LNCAP (cell line): ENCODE measurements around the gene FGD4.

Experiments used
- TF ChIP-seq, protein P1 (sequence below): fragments of 450-650 bp; IDR thresholded peaks from 2 replicates; pipeline ENCODE4 v1.5.1; 2017; ENCODE audit warnings: mild to moderate bottlenecking

FGD4 gene

DNA sequence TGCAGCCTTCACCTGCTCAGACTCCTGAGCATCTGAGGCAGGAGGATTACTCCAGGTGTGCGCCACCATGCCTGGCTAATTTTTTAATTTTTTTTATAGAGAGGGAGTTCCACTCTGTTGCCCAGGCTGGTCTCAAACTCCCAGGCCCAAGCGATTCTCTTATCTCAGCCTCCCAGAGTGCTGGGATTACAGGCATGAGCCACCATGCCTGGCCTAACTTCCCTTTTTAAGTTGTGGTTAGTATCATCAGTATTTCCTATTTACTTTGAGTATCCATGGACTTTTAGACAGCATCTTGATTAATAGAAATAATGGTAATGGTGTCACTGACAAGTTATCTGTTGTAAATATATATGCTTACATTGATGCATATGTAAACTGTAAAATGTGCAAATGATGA, 116.9 kb downstream of the FGD4 start:
- TF ChIP-seq, protein P1, sequence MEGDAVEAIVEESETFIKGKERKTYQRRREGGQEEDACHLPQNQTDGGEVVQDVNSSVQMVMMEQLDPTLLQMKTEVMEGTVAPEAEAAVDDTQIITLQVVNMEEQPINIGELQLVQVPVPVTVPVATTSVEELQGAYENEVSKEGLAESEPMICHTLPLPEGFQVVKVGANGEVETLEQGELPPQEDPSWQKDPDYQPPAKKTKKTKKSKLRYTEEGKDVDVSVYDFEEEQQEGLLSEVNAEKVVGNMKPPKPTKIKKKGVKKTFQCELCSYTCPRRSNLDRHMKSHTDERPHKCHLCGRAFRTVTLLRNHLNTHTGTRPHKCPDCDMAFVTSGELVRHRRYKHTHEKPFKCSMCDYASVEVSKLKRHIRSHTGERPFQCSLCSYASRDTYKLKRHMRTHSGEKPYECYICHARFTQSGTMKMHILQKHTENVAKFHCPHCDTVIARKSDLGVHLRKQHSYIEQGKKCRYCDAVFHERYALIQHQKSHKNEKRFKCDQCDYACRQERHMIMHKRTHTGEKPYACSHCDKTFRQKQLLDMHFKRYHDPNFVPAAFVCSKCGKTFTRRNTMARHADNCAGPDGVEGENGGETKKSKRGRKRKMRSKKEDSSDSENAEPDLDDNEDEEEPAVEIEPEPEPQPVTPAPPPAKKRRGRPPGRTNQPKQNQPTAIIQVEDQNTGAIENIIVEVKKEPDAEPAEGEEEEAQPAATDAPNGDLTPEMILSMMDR: no peak

DNA sequence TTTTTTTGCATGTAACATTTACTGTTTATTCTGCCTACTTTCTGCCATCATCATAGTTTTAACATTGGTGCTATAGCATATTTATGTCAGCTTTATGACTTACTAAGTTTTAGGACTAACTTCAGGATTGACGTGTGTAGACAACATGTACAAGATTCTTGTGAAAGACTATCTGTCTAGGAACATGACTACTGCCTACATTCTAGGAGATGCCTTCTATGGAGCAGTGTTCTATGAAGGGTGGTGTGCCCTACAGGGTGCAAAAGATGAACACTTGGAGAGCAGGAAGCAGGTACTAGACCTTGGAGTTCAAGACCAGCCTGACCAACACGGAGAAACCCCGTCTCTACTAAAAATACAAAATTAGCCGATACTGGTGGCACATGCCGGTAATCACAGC, 118.6 kb downstream of the FGD4 start:
- TF ChIP-seq, protein P1: no peak

DNA sequence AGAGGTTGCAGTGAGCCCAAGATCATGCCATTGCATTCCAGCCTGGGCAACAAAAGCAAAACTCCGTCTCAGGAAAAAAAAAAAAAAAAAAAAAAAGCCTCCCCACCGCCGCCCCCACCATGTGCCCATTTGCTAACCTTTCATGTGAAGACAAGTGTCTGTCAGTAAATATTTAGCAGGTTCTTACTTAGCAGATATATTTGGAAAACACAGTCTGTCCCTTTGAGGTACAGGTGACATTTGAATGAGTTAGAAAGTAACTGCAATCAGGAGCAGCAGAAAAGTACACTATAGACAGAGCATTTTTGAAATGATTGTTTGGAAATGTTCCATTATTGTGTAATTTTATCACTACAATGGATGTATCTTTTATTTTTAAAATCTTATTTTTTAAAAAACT, 119.7 kb downstream of the FGD4 start:
- TF ChIP-seq, protein P1: no peak

DNA sequence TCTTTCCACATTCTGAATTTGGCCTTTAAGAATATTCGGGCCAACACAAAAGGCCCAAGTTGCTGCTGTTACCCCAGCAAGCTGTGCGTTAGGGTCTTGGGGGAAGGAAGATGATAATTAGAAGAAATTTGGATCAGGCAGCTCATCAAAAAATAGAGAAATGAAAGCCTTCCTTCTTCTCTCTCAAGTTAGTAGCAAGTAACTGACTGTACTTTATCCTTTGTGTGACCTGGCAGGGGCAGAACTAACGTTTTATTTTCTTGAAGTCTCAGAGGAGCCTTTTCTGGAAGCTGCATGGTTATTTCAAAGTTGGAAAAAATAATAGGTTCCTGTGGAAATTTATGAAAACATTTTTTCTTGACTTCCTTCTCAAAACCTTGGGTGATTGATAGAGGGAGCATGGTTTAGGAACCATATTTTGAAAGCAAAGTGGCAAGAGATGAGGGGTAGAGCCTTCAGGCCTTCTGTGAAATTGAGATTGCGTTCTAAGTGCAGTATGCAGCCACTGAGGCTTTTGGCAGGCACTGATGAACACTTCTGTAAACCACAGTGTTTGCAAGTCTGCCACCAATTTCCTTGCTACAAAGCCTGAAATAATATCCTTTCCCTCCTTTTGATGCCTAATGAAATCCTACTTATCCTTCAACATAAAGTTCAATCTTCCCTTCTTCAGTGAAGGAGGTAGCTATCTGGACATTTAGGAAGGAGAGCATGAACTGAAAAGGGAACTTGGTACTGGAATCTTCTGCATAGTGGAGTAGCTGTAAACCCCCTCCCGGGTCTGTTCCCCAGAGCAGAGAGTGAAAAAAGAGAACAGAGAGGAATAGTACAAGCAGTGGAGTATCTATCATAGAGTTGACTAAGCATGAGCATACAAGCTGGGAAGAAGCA, 123.2 kb downstream of the FGD4 start:
- TF ChIP-seq, protein P1: no peak

DNA sequence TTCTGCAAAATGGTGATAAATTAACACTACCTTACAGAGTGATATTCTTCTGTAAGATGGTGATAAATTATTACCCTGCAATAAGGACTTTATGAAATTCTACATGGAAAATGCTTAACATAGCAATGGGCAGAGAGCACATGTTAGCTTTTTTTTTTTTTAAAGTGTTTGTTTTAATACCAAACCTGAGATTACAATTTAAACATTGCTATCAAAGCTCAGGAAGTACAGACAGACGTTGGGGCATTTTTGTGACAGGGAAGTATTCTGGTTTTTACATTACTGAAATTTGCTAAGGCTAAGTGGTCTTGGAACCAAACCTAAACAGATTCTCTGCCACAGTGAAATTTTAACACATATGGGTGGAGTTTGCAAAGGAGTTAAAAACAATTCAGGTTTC, 133.1 kb downstream of the FGD4 start:
- TF ChIP-seq, protein P1: no peak

DNA sequence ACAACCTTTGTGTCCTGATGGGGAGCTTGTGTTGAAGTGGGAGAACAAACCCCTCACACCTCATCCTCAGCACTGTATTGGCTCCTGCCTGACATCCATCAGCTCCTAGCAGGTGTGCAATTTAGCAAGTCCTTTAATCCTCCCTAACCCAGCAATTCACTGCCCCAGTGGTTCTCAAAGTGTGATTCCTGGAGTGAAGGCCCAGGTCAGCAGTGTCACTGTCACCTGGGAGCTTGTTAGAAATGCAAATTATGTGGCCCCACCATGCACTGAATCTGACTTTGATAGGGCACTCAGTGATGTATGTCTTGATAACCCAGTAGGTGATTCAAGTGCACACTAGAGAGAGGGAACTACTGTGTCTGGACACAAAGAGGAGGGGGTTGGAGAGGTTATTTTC, 133.6 kb downstream of the FGD4 start:
- TF ChIP-seq, protein P1: no peak

DNA sequence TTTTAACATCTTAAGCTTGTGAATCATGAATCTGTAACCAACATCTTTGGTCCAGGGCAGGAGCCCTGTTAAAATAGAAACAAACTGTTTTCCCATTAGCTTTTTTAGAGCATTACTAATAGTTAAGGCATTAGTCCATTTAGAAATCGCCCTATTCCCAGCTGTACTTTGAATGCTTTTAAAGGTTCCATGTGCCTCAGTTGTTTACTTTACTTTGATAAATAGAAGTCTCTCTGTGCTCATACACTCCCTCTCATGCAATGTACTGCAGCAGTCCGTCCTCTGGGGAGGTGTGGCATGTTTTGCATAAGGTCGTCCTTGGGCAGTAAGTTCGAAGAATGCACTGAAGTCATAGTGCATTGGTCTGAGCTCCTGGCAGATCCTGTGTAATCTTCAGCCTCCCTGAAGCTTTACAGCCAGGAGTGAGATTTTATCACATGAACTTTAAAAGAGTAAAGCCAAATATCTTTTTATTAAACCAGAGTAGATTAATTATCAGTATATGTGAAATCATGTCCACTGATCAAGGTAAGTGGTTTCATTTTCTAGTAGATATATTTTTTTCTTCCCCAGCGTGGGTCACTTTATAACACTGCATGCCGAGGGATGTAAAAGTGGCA, 134.7 kb downstream of the FGD4 start:
- TF ChIP-seq, protein P1: no peak
